DND-41 (cell line): Measurements from ENCODE around the gene IFI27L1.

ENCODE experiments used
- ATAC-seq: fragments of 200-7000 bp; cut with Tn5 transposase; 3 replicates; pipeline ENCODE4 v1.9.1; 2021; ENCODE audit warnings: low read depth; ENCODE audit not compliant: insufficient read depth
- DNase-seq: peaks from one replicate; pipeline ENCODE4 v3.0.0-alpha.2; 2020
- H2AFZ ChIP-seq: 2 replicates; pipeline ENCODE4 v1.6.0; 2012; ENCODE audit warnings: low read depth, low read length
- H3K27ac ChIP-seq: 2 replicates; pipeline ENCODE4 v1.5.1; 2012; ENCODE audit warnings: low read length, inconsistent platforms
- H3K27me3 ChIP-seq: fragments of 200-600 bp; sonication (generic); 2 replicates; pipeline ENCODE4 v1.6.0; 2012; ENCODE audit warnings: low read length, mild to moderate bottlenecking, inconsistent platforms; ENCODE audit not compliant: insufficient read depth, poor library complexity
- H3K36me3 ChIP-seq: 2 replicates; pipeline ENCODE4 v1.5.1; 2012; ENCODE audit warnings: low read length, inconsistent platforms; ENCODE audit not compliant: insufficient read depth
- H3K4me1 ChIP-seq: 2 replicates; pipeline ENCODE4 v1.5.1; 2012; ENCODE audit warnings: mild to moderate bottlenecking, low read length; ENCODE audit not compliant: insufficient read depth
- H3K4me2 ChIP-seq: 2 replicates; pipeline ENCODE4 v1.6.0; 2012; ENCODE audit warnings: mild to moderate bottlenecking, moderate library complexity, low read length, inconsistent platforms; ENCODE audit not compliant: insufficient read depth
- H3K4me3 ChIP-seq, 2 experiments: fragments of 200-600 bp in 1 of 2; shearing (Covaris generic) in 1 of 2; 2 replicates each; pipeline ENCODE4 v1.5.1; 2012 to 2016; ENCODE audit warnings: inconsistent platforms in 2 of 2, low read length in 2 of 2, mild to moderate bottlenecking in 2 of 2, low read depth in 1 of 2, moderate library complexity in 1 of 2
- H3K79me2 ChIP-seq: 2 replicates; pipeline ENCODE4 v1.6.0; 2012; ENCODE audit warnings: low read length, inconsistent platforms; ENCODE audit not compliant: insufficient read depth
- H3K9ac ChIP-seq: 2 replicates; pipeline ENCODE4 v1.6.0; 2012; ENCODE audit warnings: low read depth, mild to moderate bottlenecking, inconsistent platforms, low read length, moderate library complexity
- H3K9me3 ChIP-seq: 2 replicates; pipeline ENCODE4 v1.5.1; 2012; ENCODE audit warnings: low read length, moderate library complexity, mild to moderate bottlenecking, inconsistent platforms; ENCODE audit not compliant: insufficient read depth, severe bottlenecking
- H4K20me1 ChIP-seq: 2 replicates; pipeline ENCODE4 v1.6.0; 2012; ENCODE audit warnings: low read length; ENCODE audit not compliant: insufficient read depth
- EZH2 ChIP-seq: IDR thresholded peaks from 3 replicates; pipeline ENCODE4 v1.6.1; 2012; ENCODE audit warnings: borderline replicate concordance, low read depth, mild to moderate bottlenecking, moderate library complexity, low read length, inconsistent platforms; ENCODE audit not compliant: severe bottlenecking
- TF ChIP-seq, protein P1 (sequence below): IDR thresholded peaks from 2 replicates; pipeline ENCODE4 v1.5.1; 2012; ENCODE audit warnings: borderline replicate concordance, low read length, moderate library complexity, mild to moderate bottlenecking; ENCODE audit not compliant: poor library complexity, severe bottlenecking; ENCODE audit errors: extremely low read depth

IFI27L1 gene

DNA sequence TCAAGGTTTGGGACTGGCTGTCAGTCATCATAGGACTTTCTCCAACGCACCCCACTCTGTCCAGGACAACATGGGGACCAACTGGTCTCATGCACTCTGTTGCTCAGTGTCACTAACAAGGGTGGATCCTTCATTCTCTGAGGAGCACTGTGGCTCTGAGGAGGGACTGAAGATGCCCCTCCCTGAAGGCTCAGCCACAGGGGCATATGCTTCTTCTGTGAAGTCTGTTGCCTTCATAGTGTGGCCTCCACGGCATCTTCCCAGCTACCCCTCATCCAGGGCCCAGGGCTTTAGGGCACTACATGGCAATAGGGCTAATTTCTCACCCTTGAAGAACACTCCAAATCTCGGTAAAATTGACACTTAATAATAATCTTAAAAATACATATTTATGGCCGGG lies 62.6 kb downstream of the IFI27L1 start:
- Histone ChIP-seq H4K20me1 (no peaks in the 10 kb centered on the region), H3K4me3 (no peak overlapping the region), H3K27me3 (no peaks in the 10 kb centered on the region), H3K4me1 (peaks cover 14% of the 10 kb centered on the region), H2AFZ (no peak overlapping the region), H3K9ac (no peak overlapping the region), H3K79me2 (no peaks in the 10 kb centered on the region), H3K36me3 (no peaks in the 10 kb centered on the region), H3K9me3 (no peaks in the 10 kb centered on the region), H3K27ac (no peak overlapping the region), H3K4me2 (no peak overlapping the region)
- ATAC-seq (no peak), DNase-seq (no peak)
- TF ChIP-seq, protein P1, sequence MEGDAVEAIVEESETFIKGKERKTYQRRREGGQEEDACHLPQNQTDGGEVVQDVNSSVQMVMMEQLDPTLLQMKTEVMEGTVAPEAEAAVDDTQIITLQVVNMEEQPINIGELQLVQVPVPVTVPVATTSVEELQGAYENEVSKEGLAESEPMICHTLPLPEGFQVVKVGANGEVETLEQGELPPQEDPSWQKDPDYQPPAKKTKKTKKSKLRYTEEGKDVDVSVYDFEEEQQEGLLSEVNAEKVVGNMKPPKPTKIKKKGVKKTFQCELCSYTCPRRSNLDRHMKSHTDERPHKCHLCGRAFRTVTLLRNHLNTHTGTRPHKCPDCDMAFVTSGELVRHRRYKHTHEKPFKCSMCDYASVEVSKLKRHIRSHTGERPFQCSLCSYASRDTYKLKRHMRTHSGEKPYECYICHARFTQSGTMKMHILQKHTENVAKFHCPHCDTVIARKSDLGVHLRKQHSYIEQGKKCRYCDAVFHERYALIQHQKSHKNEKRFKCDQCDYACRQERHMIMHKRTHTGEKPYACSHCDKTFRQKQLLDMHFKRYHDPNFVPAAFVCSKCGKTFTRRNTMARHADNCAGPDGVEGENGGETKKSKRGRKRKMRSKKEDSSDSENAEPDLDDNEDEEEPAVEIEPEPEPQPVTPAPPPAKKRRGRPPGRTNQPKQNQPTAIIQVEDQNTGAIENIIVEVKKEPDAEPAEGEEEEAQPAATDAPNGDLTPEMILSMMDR, result no peak
- TF ChIP-seq EZH2, result no peak

DNA sequence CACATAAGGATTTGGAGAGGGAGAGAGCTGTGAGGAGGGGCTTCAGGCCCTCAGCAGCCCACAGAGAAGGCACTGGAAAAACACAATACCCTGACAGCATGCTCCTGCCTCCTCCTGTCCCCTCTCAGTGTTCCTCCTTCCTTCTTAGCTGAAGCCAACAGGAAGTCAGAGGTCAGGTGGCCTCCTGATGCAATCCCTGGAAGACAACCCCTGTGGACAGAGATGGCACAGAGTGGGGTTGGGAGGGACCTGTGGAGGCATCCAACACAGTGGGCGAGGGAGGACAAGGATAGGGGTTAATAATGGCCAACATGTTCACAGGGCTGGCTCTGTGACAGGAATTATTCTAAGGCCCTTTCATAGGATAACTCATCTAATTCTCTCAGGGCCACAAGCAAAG lies 63.7 kb downstream of the IFI27L1 start:
- H3K27ac ChIP-seq, result no peak overlapping the region
- TF ChIP-seq, protein P1, result no peak
- no peak for TF ChIP-seq EZH2
- H3K79me2 ChIP-seq, result no peaks in the 10 kb centered on the region
- H3K4me1 ChIP-seq, result peaks cover 14% of the 10 kb centered on the region
- no peak overlapping the region for H3K9ac ChIP-seq
- DNase-seq (peak; percentile 18), ATAC-seq (peak; percentile 72; the same call in 2 of the 3 replicates)
- H3K9me3 ChIP-seq, result no peaks in the 10 kb centered on the region
- no peak overlapping the region for H3K4me2 ChIP-seq
- no peaks in the 10 kb centered on the region for H3K36me3 ChIP-seq
- H3K4me3 ChIP-seq, result no peak overlapping the region
- peak overlapping the region; percentile 65 for H2AFZ ChIP-seq
- H3K27me3 ChIP-seq, result no peaks in the 10 kb centered on the region
- no peaks in the 10 kb centered on the region for H4K20me1 ChIP-seq

DNA sequence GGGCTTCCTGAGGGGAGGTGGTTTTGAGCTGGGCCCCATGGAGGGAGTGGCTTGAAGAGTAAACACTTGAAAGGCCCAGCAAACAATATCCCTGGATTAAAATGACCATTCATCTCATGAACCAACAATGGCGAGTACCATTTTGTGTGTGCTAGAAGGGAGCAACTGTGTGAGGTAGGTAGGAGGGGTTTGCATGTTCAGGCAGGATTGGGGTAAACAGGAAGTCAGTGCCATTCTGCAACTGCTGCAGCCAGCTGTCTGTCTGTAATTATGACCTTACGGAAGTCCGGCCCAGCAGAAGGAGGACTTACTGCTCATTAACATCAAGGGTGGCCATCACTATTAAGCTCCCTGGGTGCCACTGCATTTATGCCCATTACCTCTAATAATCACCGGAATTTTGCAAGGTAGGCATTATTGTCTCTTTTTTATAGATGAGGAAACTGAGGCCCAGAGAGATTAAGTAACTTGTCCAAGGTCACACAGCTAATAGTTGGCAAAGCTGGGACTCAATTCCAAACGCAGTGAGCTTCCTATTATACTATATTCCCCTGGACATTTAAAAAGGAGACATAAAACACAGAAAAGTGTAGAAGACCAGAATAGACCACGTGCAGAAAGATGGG lies 64.9 kb downstream of the IFI27L1 start:
- Histone ChIP-seq H3K4me1 (peaks cover 14% of the 10 kb centered on the region), H3K79me2 (no peaks in the 10 kb centered on the region), H3K27me3 (no peaks in the 10 kb centered on the region), H3K9me3 (no peaks in the 10 kb centered on the region), H3K9ac (no peak overlapping the region), H4K20me1 (no peaks in the 10 kb centered on the region), H2AFZ (peak overlapping the region; percentile 59; the same call in 1 of the 2 replicates), H3K4me3 (no peak overlapping the region), H3K36me3 (no peaks in the 10 kb centered on the region), H3K4me2 (no peak overlapping the region), H3K27ac (no peak overlapping the region)
- peak; percentile 8 for DNase-seq
- ATAC-seq, result peak; percentile 54; the same call in 2 of the 3 replicates
- TF ChIP-seq EZH2, result no peak
- TF ChIP-seq, protein P1, result no peak
